ENCODE measurements around the gene GNAI1.

The GNAI1 gene

GRCh38 chr7:80210400-80210799, 75.8 kb downstream of the GNAI1 start:
- no peak for DNase-seq (ENCODE audit: low read depth in 3 of 3)

GRCh38 chr7:80213814-80214213, 79.2 kb downstream of the GNAI1 start:
- no peak for DNase-seq (ENCODE audit: low read depth in 3 of 3)

GRCh38 chr7:80215734-80216133, 81.1 kb downstream of the GNAI1 start:
- DNase-seq (ENCODE audit: low read depth in 3 of 3) = no peak

GRCh38 chr7:80216996-80217842, 82.6 kb downstream of the GNAI1 start:
- DNase-seq (ENCODE audit: low read depth in 3 of 3) = no peak

- no peak for DNase-seq (ENCODE audit: low read depth in 3 of 3)
Observed at GRCh38 chr7:80218723-80219122, 84.1 kb downstream of the GNAI1 start.

GRCh38 chr7:80220022-80220634, 85.5 kb downstream of the GNAI1 start:
- no peak for DNase-seq (ENCODE audit: low read depth in 3 of 3)

- DNase-seq (ENCODE audit: low read depth in 3 of 3) = no peak
Observed at GRCh38 chr7:80224415-80224814, 89.8 kb downstream of the GNAI1 start.

- no peak for DNase-seq (ENCODE audit: low read depth in 3 of 3)
Observed at GRCh38 chr7:80225361-80225760, 90.7 kb downstream of the GNAI1 start.

- DNase-seq (ENCODE audit: low read depth in 3 of 3) = no peak
Observed at GRCh38 chr7:80226629-80227028, 92.0 kb downstream of the GNAI1 start.

- no peak for DNase-seq (ENCODE audit: low read depth in 3 of 3)
Observed at GRCh38 chr7:80230327-80230726, 95.7 kb downstream of the GNAI1 start.

- no peak for DNase-seq (ENCODE audit: low read depth in 3 of 3)
Observed at GRCh38 chr7:80231707-80232106, 97.1 kb downstream of the GNAI1 start.

- DNase-seq (ENCODE audit: low read depth in 3 of 3) = no peak
Observed at GRCh38 chr7:80232979-80233724, 98.5 kb downstream of the GNAI1 start.

- no peak for DNase-seq (ENCODE audit: low read depth in 3 of 3)
Observed at GRCh38 chr7:80235334-80235733, 100.7 kb downstream of the GNAI1 start.

- no peak for DNase-seq (ENCODE audit: low read depth in 3 of 3)
Observed at GRCh38 chr7:80236681-80237080, 102.0 kb downstream of the GNAI1 start.

GRCh38 chr7:80240265-80241025, 105.8 kb downstream of the GNAI1 start:
- DNase-seq (ENCODE audit: low read depth in 3 of 3) = no peak

GRCh38 chr7:80241671-80242070, 107.0 kb downstream of the GNAI1 start:
- no peak for DNase-seq (ENCODE audit: low read depth in 3 of 3)

GRCh38 chr7:80243425-80243824, 108.8 kb downstream of the GNAI1 start:
- no peak for DNase-seq (ENCODE audit: low read depth in 3 of 3)

- DNase-seq (ENCODE audit: low read depth in 3 of 3) = no peak
Observed at GRCh38 chr7:80244206-80244916, 109.7 kb downstream of the GNAI1 start.

GRCh38 chr7:80247144-80247543, 112.5 kb downstream of the GNAI1 start:
- no peak for DNase-seq (ENCODE audit: low read depth in 3 of 3)

GRCh38 chr7:80247891-80248290, 113.3 kb downstream of the GNAI1 start:
- DNase-seq (ENCODE audit: low read depth in 3 of 3) = no peak

GRCh38 chr7:80249184-80249583, 114.6 kb downstream of the GNAI1 start:
- DNase-seq (ENCODE audit: low read depth in 3 of 3) = no peak

Measured in stimulated activated CD4-positive, alpha-beta T cell treated with anti-CD3 and anti-CD28 coated beads, TNF-alpha, amount 100 ng/mL, for 4 hours (primary cell).